Astrocyte of the cerebellum (primary cell): ENCODE data around the gene TIFAB.

Experiments
- DNase-seq: peaks from one replicate; pipeline ENCODE4 v3.0.0-alpha.2; 2011; ENCODE audit warnings: low read depth
- H3K4me3 ChIP-seq: 2 replicates; pipeline ENCODE4 v1.5.1; 2011; ENCODE audit warnings: mild to moderate bottlenecking, low read depth, low read length, moderate library complexity
- in situ Hi-C: cut with HindIII; loops from 2 replicates; pipeline ENCODE4 v1.10.0; 2017; ENCODE audit warnings: low sequenced_read_pairs
- TF ChIP-seq, protein P1 (sequence below): IDR thresholded peaks from 2 replicates; pipeline ENCODE4 v1.5.1; 2012; ENCODE audit warnings: low read length, low read depth, moderate library complexity, mild to moderate bottlenecking; ENCODE audit errors: missing control alignments

TIFAB gene

DNA sequence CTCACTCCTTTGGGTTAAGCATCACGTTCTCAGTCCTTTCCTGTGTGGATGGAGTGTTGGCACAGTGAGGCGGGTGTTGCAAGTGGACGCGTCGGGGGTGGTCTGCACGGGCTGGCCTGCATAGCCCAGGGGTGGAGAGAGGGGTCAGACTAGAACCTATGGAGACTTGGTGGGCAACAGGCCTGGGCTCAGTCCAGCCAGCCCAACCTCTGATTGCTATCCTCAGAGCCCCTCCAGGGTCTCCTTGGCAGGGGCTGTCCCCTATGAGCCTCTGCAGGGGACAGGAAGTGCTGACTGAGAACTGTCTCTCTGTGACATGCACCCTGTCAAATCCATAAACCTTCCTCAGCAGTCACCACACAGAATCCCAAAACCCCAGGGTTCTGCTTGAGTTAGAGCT is 7.3 kb downstream of the TIFAB start:
- TF ChIP-seq, protein P1, sequence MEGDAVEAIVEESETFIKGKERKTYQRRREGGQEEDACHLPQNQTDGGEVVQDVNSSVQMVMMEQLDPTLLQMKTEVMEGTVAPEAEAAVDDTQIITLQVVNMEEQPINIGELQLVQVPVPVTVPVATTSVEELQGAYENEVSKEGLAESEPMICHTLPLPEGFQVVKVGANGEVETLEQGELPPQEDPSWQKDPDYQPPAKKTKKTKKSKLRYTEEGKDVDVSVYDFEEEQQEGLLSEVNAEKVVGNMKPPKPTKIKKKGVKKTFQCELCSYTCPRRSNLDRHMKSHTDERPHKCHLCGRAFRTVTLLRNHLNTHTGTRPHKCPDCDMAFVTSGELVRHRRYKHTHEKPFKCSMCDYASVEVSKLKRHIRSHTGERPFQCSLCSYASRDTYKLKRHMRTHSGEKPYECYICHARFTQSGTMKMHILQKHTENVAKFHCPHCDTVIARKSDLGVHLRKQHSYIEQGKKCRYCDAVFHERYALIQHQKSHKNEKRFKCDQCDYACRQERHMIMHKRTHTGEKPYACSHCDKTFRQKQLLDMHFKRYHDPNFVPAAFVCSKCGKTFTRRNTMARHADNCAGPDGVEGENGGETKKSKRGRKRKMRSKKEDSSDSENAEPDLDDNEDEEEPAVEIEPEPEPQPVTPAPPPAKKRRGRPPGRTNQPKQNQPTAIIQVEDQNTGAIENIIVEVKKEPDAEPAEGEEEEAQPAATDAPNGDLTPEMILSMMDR: no peak
- DNase-seq: no peak
- H3K4me3 ChIP-seq: no peak overlapping the region
- in situ Hi-C loops: no loop called here

DNA sequence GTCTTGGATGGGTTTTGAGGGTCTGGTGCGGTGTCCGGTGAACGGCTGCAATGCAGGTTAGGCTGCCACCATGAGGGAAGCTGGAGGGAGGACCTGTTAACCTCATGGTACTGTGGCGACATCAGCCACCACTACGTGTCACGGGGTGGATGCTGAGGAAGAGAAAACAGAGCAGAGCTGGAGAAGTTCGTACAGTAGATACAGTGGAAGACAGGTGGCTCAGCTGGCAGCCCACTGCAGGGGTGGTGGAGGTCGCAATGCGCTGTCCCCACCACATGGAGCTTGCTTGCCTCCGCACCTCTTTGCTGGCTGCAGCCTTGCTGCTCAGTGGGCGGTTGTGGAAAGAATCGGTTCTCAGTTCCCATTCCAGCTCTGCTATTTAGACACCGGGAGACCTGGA is 7.8 kb downstream of the TIFAB start:
- TF ChIP-seq, protein P1: no peak
- H3K4me3 ChIP-seq: no peak overlapping the region
- DNase-seq: no peak
- in situ Hi-C loops: no loop called here

DNA sequence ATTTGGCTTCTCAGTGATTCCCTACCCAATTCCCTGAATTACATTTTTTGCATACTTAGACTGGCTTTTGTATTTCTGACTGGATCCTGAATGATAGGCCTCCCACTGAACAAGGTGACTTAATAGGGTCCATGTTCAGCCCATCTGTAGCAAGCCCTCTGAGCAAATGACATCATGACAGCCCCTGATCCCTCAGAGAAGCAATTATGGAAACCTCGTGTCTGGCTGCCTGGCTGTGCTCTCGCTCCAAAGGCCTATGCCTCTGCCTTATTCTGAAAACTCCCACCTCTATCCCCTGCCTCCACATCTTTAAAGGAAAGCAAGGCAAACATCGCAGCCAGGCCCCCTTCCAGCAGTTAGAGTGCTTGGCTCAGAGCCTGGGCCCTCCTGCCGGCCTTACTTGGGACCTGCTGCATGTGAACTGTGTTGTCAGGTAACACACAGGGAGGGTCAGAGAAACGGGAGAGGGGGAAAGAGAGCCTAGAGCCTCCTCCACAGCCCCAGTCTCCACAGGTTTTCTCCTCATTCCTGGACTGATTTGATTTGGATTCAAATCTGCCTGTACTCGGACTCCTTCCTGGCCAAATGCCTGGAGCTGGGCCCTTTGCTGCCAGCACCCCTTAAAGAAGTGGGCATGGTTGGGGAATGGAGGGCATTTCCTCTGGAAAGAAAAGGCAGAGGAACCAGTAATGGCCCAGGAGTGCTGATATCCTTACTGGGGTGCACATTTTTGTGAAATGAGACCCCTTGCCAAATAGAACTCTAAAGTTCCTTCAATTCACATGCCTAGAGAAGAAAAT is 8.8 kb downstream of the TIFAB start:
- in situ Hi-C loops: no loop called here
- TF ChIP-seq, protein P1: no peak
- no peak for DNase-seq
- H3K4me3 ChIP-seq: no peak overlapping the region

DNA sequence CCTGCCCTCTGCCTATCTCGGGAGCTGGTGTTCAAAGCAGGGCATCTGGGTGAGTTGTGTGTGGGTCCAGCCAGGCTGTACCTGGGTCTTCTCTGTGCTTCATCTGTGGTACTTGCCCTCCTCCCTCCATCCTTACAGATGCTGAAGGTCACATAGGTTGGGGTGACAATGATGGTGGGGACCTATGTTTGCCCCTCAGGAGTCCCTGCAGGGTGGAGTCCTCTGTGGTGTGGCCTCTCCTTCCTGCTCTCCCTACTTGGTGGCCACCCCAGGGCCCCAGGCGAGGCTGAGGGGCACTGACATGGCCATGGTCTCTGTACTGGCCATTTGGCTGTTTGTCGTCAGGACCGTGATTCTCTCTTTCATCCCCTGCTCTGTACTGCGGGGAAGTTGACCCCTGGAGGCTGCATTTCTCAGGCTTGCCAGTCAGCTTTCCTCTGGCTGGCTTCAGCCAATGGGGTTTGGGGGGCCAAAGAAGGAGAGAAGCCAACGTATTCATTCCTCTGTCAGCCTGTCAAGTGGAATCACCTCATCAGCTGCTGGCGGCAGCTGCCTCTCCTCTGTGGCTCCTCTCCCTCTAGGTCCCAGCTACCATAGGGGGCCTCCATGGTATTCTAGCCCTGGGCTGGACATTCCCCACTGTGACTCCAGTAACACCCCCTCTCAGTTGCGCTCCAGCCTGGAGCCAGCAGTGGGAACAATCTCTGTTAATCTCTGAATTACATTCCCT is 9.6 kb downstream of the TIFAB start:
- no peak overlapping the region for H3K4me3 ChIP-seq
- no peak for DNase-seq
- TF ChIP-seq, protein P1: no peak
- in situ Hi-C loops: no loop called here

DNA sequence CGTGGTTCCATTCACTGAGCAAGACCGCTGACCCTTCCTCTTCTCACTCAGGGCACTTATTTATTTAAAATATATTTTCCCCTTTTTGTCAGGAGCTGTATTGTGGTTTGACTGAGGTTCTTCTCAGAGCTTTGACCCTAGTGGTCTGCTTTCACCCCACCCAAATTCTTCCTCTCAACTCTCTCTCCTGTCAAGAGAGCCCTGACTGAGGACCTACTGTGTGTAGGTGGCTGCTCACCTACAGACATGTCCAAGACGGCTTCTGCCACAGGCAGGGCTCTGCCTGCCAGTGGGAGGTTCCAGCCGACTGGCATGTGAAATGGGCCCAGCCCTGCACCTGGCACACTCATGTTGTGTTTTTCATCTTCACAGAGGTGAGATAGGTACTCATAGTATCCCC is 10.2 kb downstream of the TIFAB start:
- in situ Hi-C loops: no loop called here
- no peak for DNase-seq
- no peak overlapping the region for H3K4me3 ChIP-seq
- TF ChIP-seq, protein P1: no peak

DNA sequence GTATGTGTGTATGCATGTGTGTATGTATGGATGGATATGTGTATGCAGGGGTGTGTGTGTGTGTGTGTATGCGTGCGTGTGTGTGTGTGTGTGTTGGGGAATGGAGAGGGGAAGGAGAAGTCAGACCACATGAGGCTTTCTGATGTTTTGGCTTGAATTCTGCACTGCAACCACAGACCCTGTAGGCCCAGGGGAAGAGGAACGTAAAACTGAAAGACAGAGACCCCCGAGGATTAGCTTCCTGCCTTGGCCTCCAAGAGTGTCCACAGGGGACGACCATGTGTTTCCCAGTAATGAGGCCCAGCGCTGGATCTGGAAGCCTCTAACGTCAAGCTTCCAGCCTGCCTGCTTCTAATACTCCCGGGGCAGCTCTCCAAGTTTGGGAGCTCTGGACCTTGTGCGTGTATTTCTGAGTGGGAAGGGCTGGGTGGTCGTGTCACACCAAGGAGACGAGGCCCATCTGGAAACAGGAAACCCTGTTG is 10.8 kb downstream of the TIFAB start:
- in situ Hi-C loops: no loop called here
- no peak overlapping the region for H3K4me3 ChIP-seq
- TF ChIP-seq, protein P1: no peak
- DNase-seq: no peak
